Liver (tissue), 9 donors: ENCODE measurements around the gene TMEM139. TPM values are rescaled to one million over a fixed set of nuclear protein-coding genes. Genes with fewer than 3 reads are reported as not detected.

Experiments
- DNase-seq: peaks from one replicate; pipeline ENCODE4 v3.0.0-alpha.2; 2017; ENCODE audit warnings: low spot score
- H3K27ac ChIP-seq, 2 donors: one replicate each; pipeline ENCODE4 v1.7.0; 2013; ENCODE audit warnings: inconsistent platforms in 2 of 2, low read length in 2 of 2, control low read depth in 1 of 2, low read depth in 1 of 2, mild to moderate bottlenecking in 1 of 2
- H3K27me3 ChIP-seq, 4 donors: one replicate each; pipeline versions ENCODE4 v1.6.1 to v1.7.0; 2013; ENCODE audit warnings: low read length in 3 of 4, inconsistent platforms in 1 of 4, mild to moderate bottlenecking in 1 of 4, moderate library complexity in 1 of 4; ENCODE audit not compliant: control insufficient read depth in 4 of 4, insufficient read depth in 4 of 4
- H3K36me3 ChIP-seq, 4 donors: one replicate each; pipeline versions ENCODE4 v1.6.1 to v1.7.0; 2013; ENCODE audit warnings: low read length in 3 of 4, mild to moderate bottlenecking in 3 of 4, low read depth in 1 of 4, moderate library complexity in 1 of 4; ENCODE audit not compliant: control insufficient read depth in 4 of 4, insufficient read depth in 3 of 4
- H3K4me1 ChIP-seq, 4 donors: one replicate each; pipeline versions ENCODE4 v1.6.1 to v1.7.0; 2013; ENCODE audit warnings: low read length in 3 of 4, mild to moderate bottlenecking in 3 of 4, moderate library complexity in 1 of 4; ENCODE audit not compliant: control insufficient read depth in 4 of 4, insufficient read depth in 4 of 4
- H3K4me3 ChIP-seq, 3 donors: one replicate each; pipeline versions ENCODE4 v1.6.1 to v1.7.0; 2013; ENCODE audit warnings: low read length in 3 of 3, control low read depth in 1 of 3, low read depth in 1 of 3, mild to moderate bottlenecking in 1 of 3
- H3K9ac ChIP-seq, 2 donors: one replicate each; pipeline ENCODE4 v1.7.0; 2013; ENCODE audit warnings: low read length in 2 of 2, mild to moderate bottlenecking in 2 of 2, moderate library complexity in 2 of 2, control low read depth in 1 of 2, low read depth in 1 of 2
- H3K9me3 ChIP-seq, 4 donors: one replicate each; pipeline versions ENCODE4 v1.6.1 to v1.7.0; 2013; ENCODE audit warnings: low read length in 3 of 4; ENCODE audit not compliant: control insufficient read depth in 4 of 4
- EGR1 ChIP-seq, 2 donors: IDR thresholded peaks; 2 replicates each; pipeline ENCODE4 v1.6.1; 2016 to 2018; ENCODE audit warnings: antibody characterized with exemption in 2 of 2, low read depth in 2 of 2
- FOXA1 ChIP-seq: IDR thresholded peaks from 2 replicates; pipeline ENCODE4 v1.6.1; 2016; ENCODE audit warnings: antibody characterized with exemption
- FOXA2 ChIP-seq: IDR thresholded peaks from 2 replicates; pipeline ENCODE4 v1.6.1; 2016; ENCODE audit warnings: antibody characterized with exemption
- GABPA ChIP-seq, 2 donors: IDR thresholded peaks in 1 of 2; conservative IDR thresholded peaks in 1 of 2; 2 replicates each; pipeline ENCODE4 v1.6.1; 2016; ENCODE audit warnings: antibody characterized with exemption in 2 of 2, mild to moderate bottlenecking in 1 of 2, moderate library complexity in 1 of 2
- HNF4A ChIP-seq, 2 donors: conservative IDR thresholded peaks; 2 replicates each; pipeline ENCODE4 v1.6.1; 2016; ENCODE audit warnings: antibody characterized with exemption in 2 of 2, mild to moderate bottlenecking in 2 of 2
- HNF4G ChIP-seq: IDR thresholded peaks from 2 replicates; pipeline ENCODE4 v1.6.1; 2016; ENCODE audit warnings: antibody characterized with exemption
- JUND ChIP-seq, 2 donors: IDR thresholded peaks; 2 replicates each; pipeline ENCODE4 v1.6.1; 2016; ENCODE audit warnings: antibody characterized with exemption in 2 of 2
- NR2F2 ChIP-seq: IDR thresholded peaks from 2 replicates; pipeline ENCODE4 v1.6.1; 2016; ENCODE audit warnings: antibody characterized with exemption
- RAD21 ChIP-seq, 2 donors: IDR thresholded peaks; 2 replicates each; pipeline ENCODE4 v1.6.1; 2016; ENCODE audit warnings: antibody characterized with exemption in 2 of 2, mild to moderate bottlenecking in 2 of 2
- REST ChIP-seq: IDR thresholded peaks from 2 replicates; pipeline ENCODE4 v1.6.1; 2016; ENCODE audit warnings: antibody characterized with exemption, mild to moderate bottlenecking
- RXRA ChIP-seq, 2 donors: IDR thresholded peaks; 2 replicates each; pipeline ENCODE4 v1.6.1; 2017 to 2018; ENCODE audit warnings: antibody characterized with exemption in 2 of 2, mild to moderate bottlenecking in 1 of 2
- SP1 ChIP-seq: IDR thresholded peaks from 2 replicates; pipeline ENCODE4 v1.6.1; 2018; ENCODE audit warnings: antibody characterized with exemption, mild to moderate bottlenecking
- TAF1 ChIP-seq: conservative IDR thresholded peaks from 2 replicates; pipeline ENCODE4 v1.6.1; 2016; ENCODE audit warnings: antibody characterized with exemption, mild to moderate bottlenecking
- YY1 ChIP-seq: IDR thresholded peaks from 2 replicates; pipeline ENCODE4 v1.6.1; 2016; ENCODE audit warnings: antibody characterized with exemption, mild to moderate bottlenecking
- ZBTB33 ChIP-seq: IDR thresholded peaks from 2 replicates; pipeline ENCODE4 v1.6.1; 2016; ENCODE audit warnings: antibody characterized with exemption
- WGBS: extraction: QIAGEN DNeasy Blood & Tissue Kit; methylation state at CpG from one replicate; pipeline ENCODE4 v1.1.7; 2013; 5-methylcytosine and 5-hydroxymethylcytosine counted together
- polyA plus RNA-seq, 2 donors: library from polyadenylated mRNA; stranded (reverse) in 1 of 2; unstranded in 1 of 2; fragments of 200-250 nt in 1 of 2; fragments of >200 nt in 1 of 2; fragmentation: Nextera tagmentation in 1 of 2; extraction: Ambion mirVana in 1 of 2; gene quantifications; one replicate each; pipeline versions ENCODE4 v1.2.1 to v1.2.3, GENCODE V29; 2013 to 2015
- total RNA-seq, 2 donors: library from RNA; depleted of rRNA; stranded (reverse); fragments of >200 nt; gene quantifications; one replicate each; pipeline ENCODE4 v1.2.3, GENCODE V29; 2014
- TF ChIP-seq, protein P1 (sequence below): IDR thresholded peaks from 2 replicates; pipeline ENCODE4 v1.6.1; 2016; ENCODE audit warnings: antibody characterized with exemption
- TF ChIP-seq, protein P2 (sequence below): IDR thresholded peaks from 2 replicates; pipeline ENCODE4 v1.6.1; 2016; ENCODE audit warnings: antibody characterized with exemption
- TF ChIP-seq, protein P3 (sequence below): fragments of 150-350 bp; IDR thresholded peaks from 2 replicates; pipeline ENCODE4 v1.5.1; 2017; ENCODE audit warnings: improper control_type of control experiment, low read depth, low read length; ENCODE audit not compliant: missing input control
- donor health status: healthy.
- donor health status: healthy.
- donor health status: healthy.
- donor health status: healthy.
- donor health status: healthy.

Gene TMEM139
- total and polyA plus RNA-seq, 4 donors = 3.0 to 8.6 (median 5.5) TPM

- WGBS = 85% methylated on average over 17 of the region's 17 CpGs
- Histone ChIP-seq H3K36me3 (peaks cover 2 to 6% (median 4%) of the 10 kb centered on the region in 4 donors), H3K27ac (peak overlapping the region in 1 of 2 donors; percentile 43), H3K4me1 (peaks cover 6 to 46% (median 26%) of the 10 kb centered on the region in 4 donors), H3K4me3 (peak overlapping the region in 2 of 3 donors; percentile 2 to 10), H3K9me3 (no peaks in the 10 kb centered on the region), H3K9ac (no peak overlapping the region), H3K27me3 (no peaks in the 10 kb centered on the region)
- no peak for TF ChIP-seq RAD21 (IDR thresholded peaks at IDR 0.05)
- no peak for TF ChIP-seq NR2F2
- no peak for TF ChIP-seq GABPA (IDR thresholded peaks at IDR 0.05 in 1 of 2, conservative IDR thresholded peaks at IDR 0.05 in 1 of 2)
- TF ChIP-seq FOXA2 = no peak
- TF ChIP-seq HNF4A (conservative IDR thresholded peaks at IDR 0.05) = no peak
- TF ChIP-seq HNF4G = no peak
- no peak for TF ChIP-seq YY1
- no peak for TF ChIP-seq FOXA1
- no peak for DNase-seq
Measured at GRCh38 chr7:143287339-143287934, 2.7 kb downstream of the TMEM139 start.

GRCh38 chr7:143287935-143288826 is 3.4 kb downstream of the TMEM139 start, which contains the start of gene CASP2:
CASP2 (plus strand) TSS chr7:143288351; CDS start chr7:143288456, 105 bp downstream.
- peaks cover 3 to 12% (median 6%) of the 10 kb centered on the region in 4 donors for H3K36me3 ChIP-seq
- 3% methylated on average over 84 of the region's 84 CpGs for WGBS

More at GRCh38 chr7:143287935-143288826, 3.4 kb downstream of the TMEM139 start, which contains the start of gene CASP2:
- TF ChIP-seq FOXA2 (no peak), RAD21 (IDR thresholded peaks at IDR 0.05) (peak in 1 of 2 donors; percentile 16), REST (no peak), RXRA (IDR thresholded peaks at IDR 0.05) (peak in 1 of 2 donors; percentile 57), JUND (IDR thresholded peaks at IDR 0.05) (no peak), EGR1 (IDR thresholded peaks at IDR 0.05; ENCODE audit: low read depth in 2 of 2) (peak in 1 of 2 donors; percentile 70), NR2F2 (no peak), ZBTB33 (peak; percentile 76), HNF4A (conservative IDR thresholded peaks at IDR 0.05) (peak in 1 of 2 donors; percentile 36), GABPA (IDR thresholded peaks at IDR 0.05 in 1 of 2, conservative IDR thresholded peaks at IDR 0.05 in 1 of 2) (peak in 1 of 2 donors; percentile 42), TAF1 (no peak), SP1 (peak; percentile 82), FOXA1 (peak; percentile 10), HNF4G (no peak), YY1 (peak; percentile 88)
- TF ChIP-seq, protein P1, sequence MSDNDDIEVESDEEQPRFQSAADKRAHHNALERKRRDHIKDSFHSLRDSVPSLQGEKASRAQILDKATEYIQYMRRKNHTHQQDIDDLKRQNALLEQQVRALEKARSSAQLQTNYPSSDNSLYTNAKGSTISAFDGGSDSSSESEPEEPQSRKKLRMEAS = peak; percentile 84
- TF ChIP-seq, protein P2, sequence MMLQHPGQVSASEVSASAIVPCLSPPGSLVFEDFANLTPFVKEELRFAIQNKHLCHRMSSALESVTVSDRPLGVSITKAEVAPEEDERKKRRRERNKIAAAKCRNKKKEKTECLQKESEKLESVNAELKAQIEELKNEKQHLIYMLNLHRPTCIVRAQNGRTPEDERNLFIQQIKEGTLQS = no peak
- TF ChIP-seq, protein P3, sequence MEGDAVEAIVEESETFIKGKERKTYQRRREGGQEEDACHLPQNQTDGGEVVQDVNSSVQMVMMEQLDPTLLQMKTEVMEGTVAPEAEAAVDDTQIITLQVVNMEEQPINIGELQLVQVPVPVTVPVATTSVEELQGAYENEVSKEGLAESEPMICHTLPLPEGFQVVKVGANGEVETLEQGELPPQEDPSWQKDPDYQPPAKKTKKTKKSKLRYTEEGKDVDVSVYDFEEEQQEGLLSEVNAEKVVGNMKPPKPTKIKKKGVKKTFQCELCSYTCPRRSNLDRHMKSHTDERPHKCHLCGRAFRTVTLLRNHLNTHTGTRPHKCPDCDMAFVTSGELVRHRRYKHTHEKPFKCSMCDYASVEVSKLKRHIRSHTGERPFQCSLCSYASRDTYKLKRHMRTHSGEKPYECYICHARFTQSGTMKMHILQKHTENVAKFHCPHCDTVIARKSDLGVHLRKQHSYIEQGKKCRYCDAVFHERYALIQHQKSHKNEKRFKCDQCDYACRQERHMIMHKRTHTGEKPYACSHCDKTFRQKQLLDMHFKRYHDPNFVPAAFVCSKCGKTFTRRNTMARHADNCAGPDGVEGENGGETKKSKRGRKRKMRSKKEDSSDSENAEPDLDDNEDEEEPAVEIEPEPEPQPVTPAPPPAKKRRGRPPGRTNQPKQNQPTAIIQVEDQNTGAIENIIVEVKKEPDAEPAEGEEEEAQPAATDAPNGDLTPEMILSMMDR = peak; percentile 22
- peak within 1 kb of the TSS; percentile 80 to 85 for H3K27ac ChIP-seq
- H3K27me3 ChIP-seq = no peaks in the 10 kb centered on the region
- H3K9ac ChIP-seq = peak within 1 kb of the TSS; percentile 79 to 90
- peak; percentile 97 for DNase-seq
- peak within 1 kb of the TSS; percentile 86 to 91 (median 90) for H3K4me3 ChIP-seq
- peaks cover 6 to 46% (median 26%) of the 10 kb centered on the region in 4 donors for H3K4me1 ChIP-seq
- H3K9me3 ChIP-seq = no peaks in the 10 kb centered on the region
